ENCODE data around the gene ELK4. TPM values are rescaled to one million over a fixed set of nuclear protein-coding genes. Genes with fewer than 3 reads are reported as not detected.

ELK4 gene
- polyA plus RNA-seq, 1 of the 3 experiments (the other 2 are of a cell fraction), result 2.6 TPM

- Histone ChIP-seq H3K9ac (no peak overlapping the region), H3F3A (replicated peaks; ENCODE audit: insufficient read depth) (no peaks in the 10 kb centered on the region), H3K36me3 (replicated peaks in 1 of 2; ENCODE audit: control insufficient read depth in 1 of 2, insufficient read depth in 2 of 2, low read length in 1 of 2) (no peaks in the 10 kb centered on the region), H3K27me3 (ENCODE audit: insufficient read depth) (peaks cover 31% of the 10 kb centered on the region; the same call in 1 of the 2 replicates), H3K4me1 (ENCODE audit: control insufficient read depth in 1 of 2, insufficient read depth in 2 of 2, low read depth in 1 of 2, low read length in 1 of 2) (peaks cover 0 to 7% of the 10 kb centered on the region in 2 experiments; a peak in 1 of 4 replicates), H3K9me3 (no peaks in the 10 kb centered on the region), H4K20me1 (ENCODE audit: insufficient read depth) (no peaks in the 10 kb centered on the region), H3K4me2 (no peak overlapping the region), H2AFZ (ENCODE audit: low read depth) (no peak overlapping the region), H3K4me3 (ENCODE audit: low read depth in 2 of 2, low read length in 1 of 2) (no peak overlapping the region), H3K79me2 (ENCODE audit: insufficient read depth) (no peaks in the 10 kb centered on the region), H3K27ac (ENCODE audit: low read depth in 2 of 2, low read length in 1 of 2) (no peak overlapping the region), H3K9me2 (no peaks in the 10 kb centered on the region)
- 49% methylated on average over 3 of the region's 3 CpGs for WGBS (ENCODE audit: low lambda C conversion rate)
- no peak for TF ChIP-seq IRF3 (IDR thresholded peaks at IDR 0.05; ENCODE audit: low read depth, low read length)
- no peak for TF ChIP-seq RFX5 (IDR thresholded peaks at IDR 0.05; ENCODE audit: low read length)
- no peak for TF ChIP-seq PBX3 (IDR thresholded peaks at IDR 0.05)
- TF ChIP-seq TEAD4 (IDR thresholded peaks at IDR 0.05; ENCODE audit: borderline replicate concordance, insufficient read depth), result no peak
- TF ChIP-seq FOXM1 (IDR thresholded peaks at IDR 0.05; ENCODE audit: low read depth), result no peak
- no peak for TF ChIP-seq GABPA (IDR thresholded peaks at IDR 0.05; ENCODE audit: low read depth)
- POLR2A ChIA-PET, result no interaction called here
- CTCF ChIA-PET, result interaction anchor here (0.6 to 3.4 kb wide), 6 partner anchors 16 to 216 kb away, joined by 3 to 19 read pairs (median 4); no protein-coding TSS in a partner anchor
- no peak for DNase-seq
These were observed 55.8 kb downstream of the ELK4 start for GRCh38 chr1:205576011-205576410.

- H4K20me1 ChIP-seq (ENCODE audit: insufficient read depth), result no peaks in the 10 kb centered on the region
- 0% methylated on average over 1 of the region's 1 CpG for WGBS (ENCODE audit: low lambda C conversion rate)
- no peak for TF ChIP-seq RFX5 (IDR thresholded peaks at IDR 0.05; ENCODE audit: low read length)
- no peak for TF ChIP-seq MAX (IDR thresholded peaks at IDR 0.05; ENCODE audit: low read depth)
- no peak for TF ChIP-seq USF1 (IDR thresholded peaks at IDR 0.05; ENCODE audit: borderline replicate concordance, low read depth)
- TF ChIP-seq TCF12 (IDR thresholded peaks at IDR 0.05), result no peak
- TF ChIP-seq PBX3 (IDR thresholded peaks at IDR 0.05), result no peak
- no peak for TF ChIP-seq RCOR1 (IDR thresholded peaks at IDR 0.05; ENCODE audit: low read length)
- no peak for TF ChIP-seq REST (IDR thresholded peaks at IDR 0.05; ENCODE audit: low read depth, low read length)
- TF ChIP-seq EP300 (IDR thresholded peaks at IDR 0.05; ENCODE audit: borderline replicate concordance in 1 of 2, low read depth in 1 of 2, low read length in 1 of 2), result no peak
- TF ChIP-seq TEAD4 (IDR thresholded peaks at IDR 0.05; ENCODE audit: borderline replicate concordance, insufficient read depth), result no peak
- TF ChIP-seq YY1 (IDR thresholded peaks at IDR 0.05; ENCODE audit: low read depth), result no peak
- no peak for DNase-seq
- no peaks in the 10 kb centered on the region for H3K9me2 ChIP-seq
- H3K9ac ChIP-seq, result no peak overlapping the region
- H3K4me2 ChIP-seq, result no peak overlapping the region
- no peaks in the 10 kb centered on the region for H3K9me3 ChIP-seq
- no peaks in the 10 kb centered on the region for H3F3A ChIP-seq (replicated peaks; ENCODE audit: insufficient read depth)
- peaks cover 0 to 7% of the 10 kb centered on the region in 2 experiments; a peak in 1 of 4 replicates for H3K4me1 ChIP-seq (ENCODE audit: control insufficient read depth in 1 of 2, insufficient read depth in 2 of 2, low read depth in 1 of 2, low read length in 1 of 2)
- H2AFZ ChIP-seq (ENCODE audit: low read depth), result no peak overlapping the region
- no peaks in the 10 kb centered on the region for H3K79me2 ChIP-seq (ENCODE audit: insufficient read depth)
- no peak overlapping the region for H3K27ac ChIP-seq (ENCODE audit: low read depth in 2 of 2, low read length in 1 of 2)
- CTCF ChIA-PET, result interaction anchor here (0.6 to 3.4 kb wide), 7 partner anchors 16 to 136 kb away, joined by 3 to 19 read pairs (median 4); no protein-coding TSS in a partner anchor
- peaks cover 37% of the 10 kb centered on the region for H3K27me3 ChIP-seq (ENCODE audit: insufficient read depth)
- POLR2A ChIA-PET, result no interaction called here
- no peak overlapping the region for H3K4me3 ChIP-seq (ENCODE audit: low read depth in 2 of 2, low read length in 1 of 2)
- H3K36me3 ChIP-seq (replicated peaks in 1 of 2; ENCODE audit: control insufficient read depth in 1 of 2, insufficient read depth in 2 of 2, low read length in 1 of 2), result no peaks in the 10 kb centered on the region
These were observed 56.4 kb downstream of the ELK4 start for GRCh38 chr1:205575294-205575885.

Data from SK-N-SH (cell line).